ENCODE results near the gene SPAG16.

The SPAG16 gene

GRCh38 chr2:214126135-214126534 lies 841.9 kb downstream of the SPAG16 start:
- Histone ChIP-seq H3K9me3 (ENCODE audit: control insufficient read depth, low read length) (no peaks in the 10 kb centered on the region), H4K91ac (ENCODE audit: low read length) (no peak overlapping the region), H3K27me3 (ENCODE audit: control insufficient read depth in 1 of 2, insufficient read depth in 1 of 2, low read length in 2 of 2) (no peaks in the 10 kb centered on the region), H2BK15ac (ENCODE audit: low read depth, poor library complexity, severe bottlenecking) (no peak overlapping the region), H2BK5ac (ENCODE audit: low read depth, low read length, poor library complexity, severe bottlenecking) (no peak overlapping the region), H3K14ac (ENCODE audit: low read length in 2 of 2) (no peak overlapping the region), H2BK12ac (ENCODE audit: low read length in 2 of 2) (no peak overlapping the region), H3K4me1 (ENCODE audit: control insufficient read depth, insufficient read depth, low read depth, low read length) (no peaks in the 10 kb centered on the region), H3K4me3 (ENCODE audit: insufficient read depth in 1 of 2, low read depth in 1 of 2, low read length in 2 of 2) (no peak overlapping the region), H2AK5ac (ENCODE audit: low read length, severe bottlenecking) (no peak overlapping the region), H3K18ac (ENCODE audit: low read depth in 1 of 2, low read length in 2 of 2) (no peak overlapping the region), H3K9ac (ENCODE audit: low read length) (no peak overlapping the region), H3K27ac (ENCODE audit: low read length, poor library complexity, severe bottlenecking) (no peak overlapping the region), H3K4ac (ENCODE audit: low read depth in 1 of 2, low read length in 2 of 2) (no peak overlapping the region), H3K79me1 (replicated peaks; ENCODE audit: low read length, poor library complexity, severe bottlenecking) (no peaks in the 10 kb centered on the region), H3K23ac (ENCODE audit: low read length in 2 of 2) (no peak overlapping the region), H2AFZ (ENCODE audit: low read depth, low read length) (no peak overlapping the region), H3K36me3 (ENCODE audit: control insufficient read depth in 1 of 2, insufficient read depth in 2 of 2, low read depth in 1 of 2, low read length in 2 of 2) (no peaks in the 10 kb centered on the region), H2BK120ac (ENCODE audit: low read depth, low read length) (no peak overlapping the region), H3K4me2 (ENCODE audit: low read length, poor library complexity, severe bottlenecking) (no peak overlapping the region), H4K8ac (ENCODE audit: low read length) (no peak overlapping the region)
- 10% methylated on average over 5 of the region's 6 CpGs for WGBS
- peak; percentile 65 for DNase-seq

- Histone ChIP-seq H3K27me3 (ENCODE audit: control insufficient read depth in 1 of 2, insufficient read depth in 1 of 2, low read length in 2 of 2) (no peaks in the 10 kb centered on the region), H3K9ac (ENCODE audit: low read length) (no peak overlapping the region), H3K23ac (ENCODE audit: low read length in 2 of 2) (no peak overlapping the region), H4K8ac (ENCODE audit: low read length) (no peak overlapping the region), H3K4me3 (ENCODE audit: insufficient read depth in 1 of 2, low read depth in 1 of 2, low read length in 2 of 2) (no peak overlapping the region), H2AFZ (ENCODE audit: low read depth, low read length) (no peak overlapping the region), H2BK12ac (ENCODE audit: low read length in 2 of 2) (no peak overlapping the region), H3K18ac (ENCODE audit: low read depth in 1 of 2, low read length in 2 of 2) (no peak overlapping the region), H3K14ac (ENCODE audit: low read length in 2 of 2) (no peak overlapping the region), H3K4me2 (ENCODE audit: low read length, poor library complexity, severe bottlenecking) (no peak overlapping the region), H4K91ac (ENCODE audit: low read length) (no peak overlapping the region), H3K9me3 (ENCODE audit: control insufficient read depth, low read length) (no peaks in the 10 kb centered on the region), H2BK5ac (ENCODE audit: low read depth, low read length, poor library complexity, severe bottlenecking) (no peak overlapping the region), H3K79me1 (replicated peaks; ENCODE audit: low read length, poor library complexity, severe bottlenecking) (no peaks in the 10 kb centered on the region), H2BK15ac (ENCODE audit: low read depth, poor library complexity, severe bottlenecking) (no peak overlapping the region), H3K4ac (ENCODE audit: low read depth in 1 of 2, low read length in 2 of 2) (no peak overlapping the region), H3K4me1 (ENCODE audit: control insufficient read depth, insufficient read depth, low read depth, low read length) (no peaks in the 10 kb centered on the region), H2BK120ac (ENCODE audit: low read depth, low read length) (no peak overlapping the region), H3K27ac (ENCODE audit: low read length, poor library complexity, severe bottlenecking) (no peak overlapping the region), H2AK5ac (ENCODE audit: low read length, severe bottlenecking) (no peak overlapping the region), H3K36me3 (ENCODE audit: control insufficient read depth in 1 of 2, insufficient read depth in 2 of 2, low read depth in 1 of 2, low read length in 2 of 2) (no peaks in the 10 kb centered on the region)
- DNase-seq = peak; percentile 18
These were observed 842.9 kb downstream of the SPAG16 start for GRCh38 chr2:214127170-214127569.

- Histone ChIP-seq H4K91ac (ENCODE audit: low read length) (no peak overlapping the region), H3K9ac (ENCODE audit: low read length) (peak overlapping the region; percentile 37), H3K4me1 (ENCODE audit: control insufficient read depth, insufficient read depth, low read depth, low read length) (no peaks in the 10 kb centered on the region), H2BK5ac (ENCODE audit: low read depth, low read length, poor library complexity, severe bottlenecking) (no peak overlapping the region), H3K27ac (ENCODE audit: low read length, poor library complexity, severe bottlenecking) (no peak overlapping the region), H3K4me3 (ENCODE audit: insufficient read depth in 1 of 2, low read depth in 1 of 2, low read length in 2 of 2) (no peak overlapping the region), H2AFZ (ENCODE audit: low read depth, low read length) (no peak overlapping the region), H3K9me3 (ENCODE audit: control insufficient read depth, low read length) (no peaks in the 10 kb centered on the region), H2BK12ac (ENCODE audit: low read length in 2 of 2) (no peak overlapping the region), H2BK120ac (ENCODE audit: low read depth, low read length) (no peak overlapping the region), H3K23ac (ENCODE audit: low read length in 2 of 2) (no peak overlapping the region), H2BK15ac (ENCODE audit: low read depth, poor library complexity, severe bottlenecking) (no peak overlapping the region), H4K8ac (ENCODE audit: low read length) (no peak overlapping the region), H3K14ac (ENCODE audit: low read length in 2 of 2) (no peak overlapping the region), H3K36me3 (ENCODE audit: control insufficient read depth in 1 of 2, insufficient read depth in 2 of 2, low read depth in 1 of 2, low read length in 2 of 2) (no peaks in the 10 kb centered on the region), H3K4me2 (ENCODE audit: low read length, poor library complexity, severe bottlenecking) (no peak overlapping the region), H3K18ac (ENCODE audit: low read depth in 1 of 2, low read length in 2 of 2) (no peak overlapping the region), H2AK5ac (ENCODE audit: low read length, severe bottlenecking) (no peak overlapping the region), H3K27me3 (ENCODE audit: control insufficient read depth in 1 of 2, insufficient read depth in 1 of 2, low read length in 2 of 2) (no peaks in the 10 kb centered on the region), H3K79me1 (replicated peaks; ENCODE audit: low read length, poor library complexity, severe bottlenecking) (no peaks in the 10 kb centered on the region), H3K4ac (ENCODE audit: low read depth in 1 of 2, low read length in 2 of 2) (no peak overlapping the region)
- WGBS = no CpG with 5 or more reads among the region's 1 CpG
- peak; percentile 52 for DNase-seq
These were observed 843.3 kb downstream of the SPAG16 start for GRCh38 chr2:214127571-214127970.

GRCh38 chr2:214128040-214128439 lies 843.8 kb downstream of the SPAG16 start:
- Histone ChIP-seq H3K18ac (ENCODE audit: low read depth in 1 of 2, low read length in 2 of 2) (no peak overlapping the region), H2BK120ac (ENCODE audit: low read depth, low read length) (peak overlapping the region; percentile 5), H3K9ac (ENCODE audit: low read length) (peak overlapping the region; percentile 37), H3K23ac (ENCODE audit: low read length in 2 of 2) (no peak overlapping the region), H2BK5ac (ENCODE audit: low read depth, low read length, poor library complexity, severe bottlenecking) (no peak overlapping the region), H3K9me3 (ENCODE audit: control insufficient read depth, low read length) (no peaks in the 10 kb centered on the region), H2BK12ac (ENCODE audit: low read length in 2 of 2) (no peak overlapping the region), H3K4me3 (ENCODE audit: insufficient read depth in 1 of 2, low read depth in 1 of 2, low read length in 2 of 2) (no peak overlapping the region), H3K27ac (ENCODE audit: low read length, poor library complexity, severe bottlenecking) (no peak overlapping the region), H4K8ac (ENCODE audit: low read length) (no peak overlapping the region), H3K27me3 (ENCODE audit: control insufficient read depth in 1 of 2, insufficient read depth in 1 of 2, low read length in 2 of 2) (no peaks in the 10 kb centered on the region), H2AFZ (ENCODE audit: low read depth, low read length) (no peak overlapping the region), H3K79me1 (replicated peaks; ENCODE audit: low read length, poor library complexity, severe bottlenecking) (no peaks in the 10 kb centered on the region), H4K91ac (ENCODE audit: low read length) (no peak overlapping the region), H3K36me3 (ENCODE audit: control insufficient read depth in 1 of 2, insufficient read depth in 2 of 2, low read depth in 1 of 2, low read length in 2 of 2) (no peaks in the 10 kb centered on the region), H2BK15ac (ENCODE audit: low read depth, poor library complexity, severe bottlenecking) (no peak overlapping the region), H3K4me2 (ENCODE audit: low read length, poor library complexity, severe bottlenecking) (no peak overlapping the region), H3K4ac (ENCODE audit: low read depth in 1 of 2, low read length in 2 of 2) (no peak overlapping the region), H3K14ac (ENCODE audit: low read length in 2 of 2) (no peak overlapping the region), H3K4me1 (ENCODE audit: control insufficient read depth, insufficient read depth, low read depth, low read length) (no peaks in the 10 kb centered on the region), H2AK5ac (ENCODE audit: low read length, severe bottlenecking) (no peak overlapping the region)
- no peak for DNase-seq
- WGBS = 50% methylated on average over 1 of the region's 1 CpG

Measured in mesenchymal stem cell (in vitro differentiated cells and primary cell).